Smooth muscle cell of the brain vasculature (primary cell): ENCODE results near the gene IFNAR2.

Experiments
- DNase-seq: peaks from one replicate; pipeline ENCODE4 v3.0.0-alpha.2; 2012; ENCODE audit warnings: low read depth, low spot score

The IFNAR2 gene

DNA sequence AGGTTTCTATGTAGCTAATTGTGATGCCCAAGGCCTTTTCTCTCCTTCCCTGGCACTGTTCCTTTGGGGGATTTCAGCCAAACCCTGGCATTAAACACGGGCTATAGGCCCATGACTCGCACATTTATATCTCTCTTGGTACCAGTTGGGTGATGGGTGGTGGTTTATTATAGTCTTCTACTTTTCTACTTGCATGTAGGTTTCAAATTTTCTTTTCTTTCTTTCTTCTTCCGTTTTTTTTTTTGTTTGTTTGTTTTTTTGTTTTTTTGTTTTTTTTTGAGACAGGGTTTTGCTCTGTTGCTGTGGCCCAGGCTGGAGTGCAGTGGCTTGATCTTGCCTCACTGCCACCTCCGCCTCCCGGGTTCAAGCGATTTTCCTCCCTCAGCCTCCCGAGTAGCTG lies 37.5 kb downstream of the IFNAR2 start:
- DNase-seq: no peak

DNA sequence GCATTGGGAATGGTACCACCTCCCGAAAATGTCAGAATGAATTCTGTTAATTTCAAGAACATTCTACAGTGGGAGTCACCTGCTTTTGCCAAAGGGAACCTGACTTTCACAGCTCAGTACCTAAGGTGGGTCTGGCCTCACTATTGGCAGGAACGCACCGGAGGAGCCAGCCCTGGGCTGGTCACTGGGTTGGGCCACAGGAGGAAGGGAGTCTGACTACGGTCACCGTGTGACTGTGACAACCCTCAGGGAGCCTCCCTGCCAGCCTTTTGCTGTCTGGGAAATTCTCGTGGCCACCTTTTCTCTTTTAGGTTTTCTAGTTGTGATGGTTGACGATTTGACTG lies 38.6 kb downstream of the IFNAR2 start:
- no peak for DNase-seq

DNA sequence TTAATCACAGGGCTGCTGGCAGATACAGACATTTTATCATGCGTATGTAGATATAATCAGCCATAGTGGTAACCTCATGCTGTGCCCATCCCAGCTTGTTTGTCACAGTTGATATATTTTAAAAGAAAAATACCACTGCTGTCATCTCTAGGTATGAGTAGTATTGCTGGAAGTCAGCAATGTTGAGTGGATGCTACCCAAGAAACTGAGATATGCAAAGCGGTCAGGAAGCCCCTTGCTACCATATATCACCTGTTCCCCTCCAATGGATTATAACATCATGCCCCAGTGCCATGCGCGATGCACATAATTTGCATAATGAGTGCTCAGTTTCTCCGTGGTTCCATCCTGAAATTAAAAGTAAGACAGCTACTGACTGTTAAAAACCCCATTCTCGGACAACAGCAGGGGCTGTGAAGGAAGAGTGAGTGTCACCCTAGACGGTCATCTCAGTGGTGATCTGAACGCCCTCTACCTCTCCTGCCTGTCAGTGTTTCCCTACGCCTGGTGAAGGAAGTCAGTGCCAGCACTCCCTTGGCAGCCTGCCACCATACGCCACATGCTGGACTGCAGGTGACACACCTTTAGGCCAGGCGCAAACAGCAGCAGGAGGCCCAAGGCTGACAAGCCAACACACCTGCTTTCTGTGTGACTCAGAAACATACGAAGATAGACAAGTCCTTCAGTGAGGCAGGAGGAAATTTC lies 39.2 kb downstream of the IFNAR2 start:
- no peak for DNase-seq

DNA sequence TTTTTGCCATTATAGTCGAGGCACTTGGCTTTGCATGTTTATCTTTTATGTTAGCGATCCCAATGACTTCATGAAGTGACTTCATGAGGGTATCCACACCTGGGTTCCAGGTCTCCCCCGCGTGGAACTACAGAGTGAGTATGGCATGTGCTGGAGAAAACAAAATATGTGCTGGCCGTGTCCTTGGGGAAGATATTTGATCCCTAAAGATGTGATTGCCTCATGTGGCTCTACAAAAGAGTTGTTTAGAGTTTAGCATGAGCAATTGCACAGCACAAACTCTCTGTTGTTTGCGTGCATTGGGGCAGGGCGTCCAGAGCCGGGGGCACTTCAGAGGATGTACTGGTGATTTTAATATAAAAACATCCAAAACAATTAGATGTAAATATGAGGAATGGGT lies 41.2 kb downstream of the IFNAR2 start:
- DNase-seq: no peak

DNA sequence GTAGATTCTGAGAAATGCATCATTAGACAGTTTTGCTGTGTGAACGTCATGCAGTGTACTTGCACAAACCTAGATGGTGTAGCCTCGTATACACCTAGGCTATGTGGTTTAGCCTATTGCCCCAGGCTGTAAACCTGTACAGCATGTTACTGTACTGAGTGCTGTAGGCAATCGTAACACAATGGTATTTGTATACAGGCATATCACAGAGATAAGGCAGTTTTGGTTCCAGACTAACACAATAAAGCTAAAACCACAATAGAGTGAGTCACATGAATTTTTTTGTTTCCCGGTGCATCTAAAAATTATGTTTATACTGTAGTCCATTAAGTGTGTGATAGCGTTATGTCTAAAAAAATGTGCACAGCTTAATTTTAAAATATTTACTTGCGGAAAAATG lies 43.3 kb downstream of the IFNAR2 start:
- no peak for DNase-seq

DNA sequence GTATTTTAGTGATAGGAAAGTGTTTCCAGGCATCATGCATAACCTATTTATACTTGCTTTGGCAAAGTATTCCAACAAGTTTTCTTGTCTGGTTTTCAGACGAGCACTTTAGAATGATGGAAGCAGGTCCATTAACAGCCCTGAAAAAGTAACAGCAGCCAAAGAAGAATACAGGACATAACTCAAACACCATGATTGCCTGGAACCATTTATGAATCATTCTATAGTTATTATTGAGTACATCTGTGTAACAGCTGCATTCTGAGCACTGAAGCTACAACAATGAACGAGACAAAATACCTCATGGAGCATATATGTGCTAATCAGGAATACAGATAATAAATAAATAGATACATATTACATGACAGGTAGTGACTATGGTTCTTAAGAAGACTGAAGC lies 49.0 kb downstream of the IFNAR2 start:
- no peak for DNase-seq

DNA sequence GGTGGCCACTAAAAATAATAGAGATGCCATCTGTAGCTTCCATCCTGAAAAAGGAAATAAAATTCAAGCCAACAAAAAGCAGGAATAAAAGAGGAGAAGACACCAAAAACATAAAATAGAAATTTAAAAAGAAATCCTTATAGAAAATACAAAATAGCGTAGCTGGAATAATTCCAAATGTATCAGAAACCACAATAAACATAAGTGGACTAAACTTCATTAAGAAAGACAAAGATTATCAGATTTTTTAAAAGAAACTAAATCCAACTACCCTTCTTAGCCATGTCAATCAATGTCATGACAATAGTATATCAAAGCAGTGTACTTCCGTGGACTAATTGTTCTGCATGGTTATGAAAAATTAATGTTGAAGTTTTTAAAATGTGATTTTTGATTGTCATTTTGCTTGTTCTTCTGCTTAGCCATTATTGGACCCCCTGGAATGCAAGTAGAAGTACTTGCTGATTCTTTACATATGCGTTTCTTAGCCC lies 49.6 kb downstream of the IFNAR2 start:
- no peak for DNase-seq
